Esophagus muscularis mucosa (tissue), 3 donors: ENCODE measurements around the gene NFATC1.

Experiments
- POLR2A ChIP-seq: fragments of 450-650 bp; IDR thresholded peaks from one replicate; pipeline ENCODE4 v1.6.1; 2017; ENCODE audit warnings: antibody characterized with exemption, moderate library complexity, mild to moderate bottlenecking, low read depth
- TF ChIP-seq, protein P1 (sequence below), 3 experiments: fragments of 200-600 bp in 2 of 3; fragments of 450-650 bp in 1 of 3; sonication (generic) in 2 of 3; IDR thresholded peaks; one replicate each; pipeline ENCODE4 v1.5.1; 2017 to 2019; ENCODE audit warnings: antibody characterized with exemption in 3 of 3, mild to moderate bottlenecking in 2 of 3, moderate library complexity in 1 of 3

DNA sequence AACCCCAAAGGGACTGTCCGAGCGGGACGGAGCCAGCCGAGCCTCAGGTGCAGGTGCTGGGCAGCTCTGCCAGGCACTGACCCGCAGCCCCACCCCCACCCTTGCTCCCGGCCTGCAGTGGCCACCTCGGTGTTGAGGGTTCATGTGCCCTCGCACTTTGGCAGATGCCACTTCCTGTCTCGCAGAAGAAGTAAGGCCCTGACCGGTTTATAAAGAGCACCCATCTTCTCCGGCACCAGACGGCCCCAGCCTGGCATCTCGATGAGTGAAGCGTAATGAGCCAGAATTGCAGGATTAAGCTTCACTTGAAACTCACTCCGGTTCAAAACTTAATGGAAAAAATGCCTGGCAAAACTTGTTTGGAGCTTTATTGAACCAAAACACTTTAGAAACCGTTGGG lies 10.9 kb upstream of the NFATC1 start:
- TF ChIP-seq POLR2A = no peak
- TF ChIP-seq, protein P1, sequence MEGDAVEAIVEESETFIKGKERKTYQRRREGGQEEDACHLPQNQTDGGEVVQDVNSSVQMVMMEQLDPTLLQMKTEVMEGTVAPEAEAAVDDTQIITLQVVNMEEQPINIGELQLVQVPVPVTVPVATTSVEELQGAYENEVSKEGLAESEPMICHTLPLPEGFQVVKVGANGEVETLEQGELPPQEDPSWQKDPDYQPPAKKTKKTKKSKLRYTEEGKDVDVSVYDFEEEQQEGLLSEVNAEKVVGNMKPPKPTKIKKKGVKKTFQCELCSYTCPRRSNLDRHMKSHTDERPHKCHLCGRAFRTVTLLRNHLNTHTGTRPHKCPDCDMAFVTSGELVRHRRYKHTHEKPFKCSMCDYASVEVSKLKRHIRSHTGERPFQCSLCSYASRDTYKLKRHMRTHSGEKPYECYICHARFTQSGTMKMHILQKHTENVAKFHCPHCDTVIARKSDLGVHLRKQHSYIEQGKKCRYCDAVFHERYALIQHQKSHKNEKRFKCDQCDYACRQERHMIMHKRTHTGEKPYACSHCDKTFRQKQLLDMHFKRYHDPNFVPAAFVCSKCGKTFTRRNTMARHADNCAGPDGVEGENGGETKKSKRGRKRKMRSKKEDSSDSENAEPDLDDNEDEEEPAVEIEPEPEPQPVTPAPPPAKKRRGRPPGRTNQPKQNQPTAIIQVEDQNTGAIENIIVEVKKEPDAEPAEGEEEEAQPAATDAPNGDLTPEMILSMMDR (IDR thresholded peaks at IDR 0.05) = no peak
